GM12864 (cell line): ENCODE results near the gene SLC50A1.

Source experiments
- DNase-seq: peaks from one replicate; pipeline ENCODE4 v3.0.0-alpha.2; 2011; ENCODE audit warnings: low read depth
- H3K4me3 ChIP-seq: 2 replicates; pipeline ENCODE4 v1.5.1; 2011; ENCODE audit warnings: mild to moderate bottlenecking, low read depth, low read length, control low read depth
- TF ChIP-seq, protein P1 (sequence below): IDR thresholded peaks from 2 replicates; pipeline ENCODE4 v1.5.1; 2011; ENCODE audit warnings: low read depth, mild to moderate bottlenecking, moderate library complexity, low read length, control low read depth, inconsistent platforms; ENCODE audit errors: missing control alignments

The SLC50A1 gene

DNA sequence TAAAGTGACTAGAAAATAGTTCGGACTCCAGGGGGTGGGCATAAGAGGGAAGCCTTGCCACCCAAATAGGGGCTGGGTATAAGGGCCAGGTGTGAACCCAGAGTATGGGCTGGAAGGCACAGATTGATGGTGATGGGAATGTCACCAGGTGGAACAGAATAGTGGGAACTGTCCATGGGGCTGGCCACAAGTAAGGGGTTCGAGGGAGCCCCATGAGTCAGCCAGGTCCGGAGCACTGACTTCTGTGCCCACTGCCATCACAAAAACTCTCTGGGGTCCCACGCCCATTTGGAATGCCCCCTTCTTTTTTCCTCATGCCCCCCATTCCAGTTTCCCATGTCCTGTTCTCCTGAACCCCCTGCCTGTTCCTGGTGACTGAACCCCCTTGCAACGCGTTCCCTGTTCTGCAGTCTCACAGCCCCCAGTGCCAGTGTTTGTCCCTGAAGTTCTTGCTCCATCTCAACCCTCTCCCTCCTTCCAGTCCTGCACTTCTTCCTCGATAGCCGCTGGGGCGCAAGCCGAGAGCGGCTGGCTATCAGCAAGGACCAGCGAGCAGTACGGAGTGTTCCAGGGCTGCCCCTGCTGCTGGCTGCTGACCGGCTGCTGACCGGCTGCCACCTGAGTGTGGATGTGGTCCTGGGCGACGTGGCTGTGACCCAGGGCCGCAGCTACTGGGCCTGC lies 45.9 kb downstream of the SLC50A1 start:
- DNase-seq: no peak
- TF ChIP-seq, protein P1, sequence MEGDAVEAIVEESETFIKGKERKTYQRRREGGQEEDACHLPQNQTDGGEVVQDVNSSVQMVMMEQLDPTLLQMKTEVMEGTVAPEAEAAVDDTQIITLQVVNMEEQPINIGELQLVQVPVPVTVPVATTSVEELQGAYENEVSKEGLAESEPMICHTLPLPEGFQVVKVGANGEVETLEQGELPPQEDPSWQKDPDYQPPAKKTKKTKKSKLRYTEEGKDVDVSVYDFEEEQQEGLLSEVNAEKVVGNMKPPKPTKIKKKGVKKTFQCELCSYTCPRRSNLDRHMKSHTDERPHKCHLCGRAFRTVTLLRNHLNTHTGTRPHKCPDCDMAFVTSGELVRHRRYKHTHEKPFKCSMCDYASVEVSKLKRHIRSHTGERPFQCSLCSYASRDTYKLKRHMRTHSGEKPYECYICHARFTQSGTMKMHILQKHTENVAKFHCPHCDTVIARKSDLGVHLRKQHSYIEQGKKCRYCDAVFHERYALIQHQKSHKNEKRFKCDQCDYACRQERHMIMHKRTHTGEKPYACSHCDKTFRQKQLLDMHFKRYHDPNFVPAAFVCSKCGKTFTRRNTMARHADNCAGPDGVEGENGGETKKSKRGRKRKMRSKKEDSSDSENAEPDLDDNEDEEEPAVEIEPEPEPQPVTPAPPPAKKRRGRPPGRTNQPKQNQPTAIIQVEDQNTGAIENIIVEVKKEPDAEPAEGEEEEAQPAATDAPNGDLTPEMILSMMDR: no peak
- no peak overlapping the region for H3K4me3 ChIP-seq

DNA sequence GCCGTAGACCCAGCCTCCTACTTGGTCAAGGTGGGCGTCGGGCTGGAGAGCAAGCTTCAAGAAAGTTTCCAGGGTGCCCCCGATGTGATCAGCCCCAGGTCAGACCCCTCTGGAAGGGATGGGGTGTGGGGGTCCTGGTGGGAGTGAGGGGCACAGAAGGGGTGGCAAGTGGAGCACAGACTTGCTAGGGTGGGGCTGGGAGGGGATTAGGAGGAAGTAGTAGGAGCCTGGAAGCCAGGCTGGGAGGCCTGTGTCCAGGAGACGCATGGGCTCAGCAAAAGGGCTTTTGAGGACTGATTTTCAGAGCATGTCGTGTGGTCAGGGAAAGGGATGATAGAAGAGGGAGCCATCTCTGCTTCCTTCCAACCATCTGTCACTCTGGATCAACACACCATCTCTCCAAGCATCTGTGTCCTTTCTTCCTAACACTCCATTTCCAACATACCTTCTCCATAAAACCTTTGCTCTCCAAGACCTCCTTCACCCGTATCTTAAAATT lies 46.4 kb downstream of the SLC50A1 start:
- no peak for DNase-seq
- TF ChIP-seq, protein P1: no peak
- H3K4me3 ChIP-seq: no peak overlapping the region

DNA sequence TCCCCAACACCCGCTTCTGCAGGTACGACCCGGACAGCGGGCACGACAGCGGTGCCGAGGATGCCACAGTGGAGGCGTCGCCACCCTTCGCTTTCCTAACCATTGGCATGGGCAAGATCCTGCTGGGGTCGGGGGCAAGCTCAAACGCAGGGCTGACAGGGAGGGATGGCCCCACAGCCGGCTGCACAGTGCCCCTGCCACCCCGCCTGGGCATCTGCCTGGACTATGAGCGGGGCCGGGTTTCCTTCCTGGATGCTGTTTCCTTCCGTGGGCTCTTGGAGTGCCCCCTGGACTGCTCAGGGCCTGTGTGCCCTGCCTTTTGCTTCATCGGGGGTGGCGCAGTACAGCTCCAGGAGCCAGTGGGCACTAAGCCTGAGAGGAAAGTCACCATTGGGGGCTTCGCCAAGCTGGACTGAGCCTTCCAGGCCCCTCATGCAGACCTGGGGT lies 48.1 kb downstream of the SLC50A1 start:
- DNase-seq: no peak
- no peak overlapping the region for H3K4me3 ChIP-seq
- TF ChIP-seq, protein P1: no peak

DNA sequence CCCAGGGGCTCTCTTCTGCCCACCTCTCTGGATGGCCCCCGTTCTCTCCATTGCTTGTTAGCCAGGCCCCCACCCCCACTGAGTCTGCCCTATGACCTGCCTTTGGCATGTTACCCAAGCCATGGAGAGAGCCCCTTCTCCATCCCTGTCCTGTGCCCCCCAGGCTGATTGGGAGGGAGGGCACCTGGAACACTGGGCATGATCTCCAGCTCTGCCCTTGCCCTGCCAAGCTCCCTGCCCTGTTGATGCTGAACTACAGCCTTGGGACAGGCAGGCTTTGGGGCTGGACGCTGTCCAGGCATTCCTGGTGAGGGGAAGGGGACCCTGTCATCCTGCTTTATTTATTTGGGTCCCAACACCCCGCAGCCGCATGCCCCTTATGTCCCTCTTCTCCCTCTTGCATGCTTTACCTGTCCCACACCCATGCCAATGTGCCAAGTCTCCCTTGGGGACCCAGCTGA lies 48.7 kb downstream of the SLC50A1 start:
- no peak for DNase-seq
- no peak overlapping the region for H3K4me3 ChIP-seq
- TF ChIP-seq, protein P1: no peak

DNA sequence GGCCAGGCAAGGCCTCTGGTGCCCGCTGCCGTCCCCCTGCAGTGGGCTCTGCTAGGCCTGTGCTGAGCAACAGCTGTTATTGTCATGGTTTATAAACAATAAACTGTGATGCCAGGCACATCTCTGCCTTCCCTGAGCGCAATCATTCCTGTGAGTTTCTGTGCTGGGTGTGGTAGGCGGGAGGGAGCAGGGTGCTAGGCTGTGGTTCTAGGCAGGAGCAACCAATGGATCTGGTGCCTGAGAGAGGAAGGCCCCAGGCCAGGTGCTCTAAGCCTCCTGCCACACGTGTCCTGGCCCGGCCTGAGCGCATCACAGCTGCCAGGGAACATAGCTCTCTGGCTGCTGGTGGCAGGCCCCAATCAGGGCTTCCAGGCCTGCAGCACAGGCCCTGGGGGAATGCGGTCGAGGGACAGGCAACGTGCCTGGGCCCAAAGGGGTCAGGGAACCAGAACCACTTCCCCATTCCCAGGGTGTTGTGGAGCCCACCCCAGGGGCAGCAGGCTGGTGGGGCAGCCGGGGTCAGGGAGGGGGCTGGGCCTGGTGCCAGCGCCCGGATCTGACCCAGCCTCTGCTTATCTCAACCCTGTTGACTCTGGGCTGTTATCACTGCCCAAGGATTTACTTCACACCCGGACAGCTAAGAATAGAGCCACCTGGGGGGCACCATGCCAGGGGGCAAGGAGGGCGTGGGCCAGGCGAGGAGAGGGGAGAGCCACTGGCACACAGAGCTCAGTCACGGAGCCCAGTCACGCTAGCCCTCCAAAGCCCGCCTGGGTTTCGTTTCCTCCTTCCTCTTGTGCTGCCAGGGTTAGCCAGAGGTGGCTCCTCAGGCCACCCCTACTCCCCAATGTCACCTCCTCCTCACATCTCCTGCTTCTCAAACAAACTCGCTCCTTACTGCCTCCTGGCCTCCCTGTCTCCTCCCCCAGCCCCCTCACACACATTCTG lies 49.5 kb downstream of the SLC50A1 start:
- no peak for DNase-seq
- H3K4me3 ChIP-seq: no peak overlapping the region
- TF ChIP-seq, protein P1: peak; percentile 45

DNA sequence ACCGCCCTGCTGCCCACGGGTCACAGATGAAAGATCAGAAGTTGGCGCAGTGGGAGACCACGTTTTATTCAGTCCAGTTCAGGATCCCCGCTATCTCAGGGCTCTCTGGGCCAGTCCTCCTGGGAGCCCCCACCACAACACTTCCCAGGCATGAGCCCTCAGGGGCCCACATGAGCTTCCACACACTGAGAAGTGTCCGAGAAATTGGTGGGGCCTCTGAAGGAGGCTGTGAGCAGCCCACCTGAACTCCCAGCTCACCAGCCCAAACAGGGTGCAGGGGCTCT lies 50.1 kb downstream of the SLC50A1 start:
- DNase-seq: no peak
- no peak overlapping the region for H3K4me3 ChIP-seq
- TF ChIP-seq, protein P1: no peak
